Activated T-cell treated with anti-CD3 and anti-CD28 coated beads for 4 hours (primary cell): ENCODE data around the gene LYSMD2.
A peak's percentile ranks its signal among the peaks of the same experiment; 100 is the strongest.
"Not testable (repeated sequence)": the region's sequence is repeated elsewhere in the genome, so short reads cannot be mapped to it uniquely, and the experiment has no call there.

Experiments
- DNase-seq: peaks from one replicate; pipeline ENCODE4 v3.0.0-alpha.2; 2020

LYSMD2 gene

DNA sequence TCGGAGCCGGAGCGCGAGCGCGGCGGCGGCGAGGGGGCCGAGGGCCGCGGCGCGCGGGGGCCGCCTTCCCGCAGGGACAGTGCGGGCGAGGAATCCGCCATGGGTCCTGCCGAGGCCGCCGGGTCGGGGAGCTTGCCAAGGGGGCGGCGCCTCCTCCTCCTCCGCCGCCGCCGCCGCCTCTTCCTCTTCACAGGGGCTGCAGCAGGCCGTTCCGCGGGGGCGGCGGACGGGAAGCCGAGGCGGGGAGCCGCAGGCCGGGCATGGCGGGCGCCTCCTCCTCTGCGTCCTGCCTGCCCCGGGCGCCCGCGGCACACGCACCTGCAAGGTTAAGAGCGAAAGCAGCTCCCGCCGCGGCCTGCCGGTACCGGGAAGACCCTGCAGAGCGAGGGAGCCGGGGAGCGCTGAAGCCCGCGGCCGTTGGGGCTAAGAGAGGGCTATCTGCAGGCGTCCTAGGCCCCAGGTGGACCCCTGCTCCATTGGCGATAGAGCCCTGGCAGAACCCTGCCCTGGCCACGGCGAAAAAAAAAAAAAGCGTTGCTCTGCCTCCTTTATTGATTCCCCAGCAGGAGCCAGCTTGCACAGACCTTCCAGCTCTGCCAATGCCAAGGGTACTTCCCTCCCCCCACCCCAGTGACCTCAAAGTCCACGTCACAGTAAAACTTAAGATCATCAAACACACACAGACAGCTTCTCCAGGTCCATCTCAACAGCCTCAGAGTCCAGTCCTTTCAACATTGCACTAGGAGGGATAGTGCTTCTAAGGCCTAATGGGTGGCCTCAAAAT lies at the start of gene LYSMD2:
Gene LYSMD2 (minus strand): TSS at position 134 of the 784 bp plus-strand sequence. CDS start 33 bp downstream, at position 101.
- DNase-seq, result peak; percentile 59

GRCh38 chr15:51787130-51787529 lies 49.7 kb upstream of the LYSMD2 start:
- not testable (repeated sequence) for DNase-seq

GRCh38 chr15:51783967-51784366 lies 46.5 kb upstream of the LYSMD2 start:
- no peak for DNase-seq

DNA sequence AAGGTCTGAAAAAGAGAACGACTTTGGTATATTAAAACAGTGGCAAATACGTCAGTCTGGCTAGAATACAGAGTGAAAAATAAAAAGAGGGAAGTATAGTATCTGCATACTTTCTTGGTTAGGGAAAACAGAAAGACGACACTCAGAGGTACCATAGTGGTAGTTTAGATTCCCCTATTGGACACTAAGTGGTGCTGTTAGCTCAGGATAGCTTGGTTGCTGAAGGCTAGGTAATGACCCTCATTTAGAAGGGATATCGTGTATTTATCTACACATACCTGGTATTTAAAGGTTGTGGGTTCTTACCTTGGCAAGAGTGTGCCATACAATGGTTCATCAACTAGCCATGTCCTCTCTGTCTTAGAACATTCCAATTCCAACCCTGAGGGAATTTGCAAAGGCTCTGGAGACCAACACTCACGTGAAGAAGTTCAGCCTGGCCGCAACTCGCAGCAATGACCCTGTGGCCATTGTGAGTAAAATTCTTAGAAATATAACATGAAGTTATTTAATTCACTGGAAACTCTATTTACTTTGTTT lies 45.0 kb upstream of the LYSMD2 start:
- DNase-seq, result no peak

- DNase-seq, result no peak
Measured at GRCh38 chr15:51781506-51781905, 44.1 kb upstream of the LYSMD2 start.

GRCh38 chr15:51780636-51781035 lies 43.2 kb upstream of the LYSMD2 start:
- no peak for DNase-seq

GRCh38 chr15:51776952-51777569 lies 39.6 kb upstream of the LYSMD2 start:
- DNase-seq, result peak; percentile 57

GRCh38 chr15:51775967-51776816 lies 38.7 kb upstream of the LYSMD2 start:
- peak; percentile 32 for DNase-seq

- DNase-seq, result no peak
Measured at GRCh38 chr15:51774916-51775315, 37.5 kb upstream of the LYSMD2 start.

GRCh38 chr15:51771773-51772172 lies 34.3 kb upstream of the LYSMD2 start:
- no peak for DNase-seq

- no peak for DNase-seq
Measured at GRCh38 chr15:51770902-51771301, 33.4 kb upstream of the LYSMD2 start.

DNA sequence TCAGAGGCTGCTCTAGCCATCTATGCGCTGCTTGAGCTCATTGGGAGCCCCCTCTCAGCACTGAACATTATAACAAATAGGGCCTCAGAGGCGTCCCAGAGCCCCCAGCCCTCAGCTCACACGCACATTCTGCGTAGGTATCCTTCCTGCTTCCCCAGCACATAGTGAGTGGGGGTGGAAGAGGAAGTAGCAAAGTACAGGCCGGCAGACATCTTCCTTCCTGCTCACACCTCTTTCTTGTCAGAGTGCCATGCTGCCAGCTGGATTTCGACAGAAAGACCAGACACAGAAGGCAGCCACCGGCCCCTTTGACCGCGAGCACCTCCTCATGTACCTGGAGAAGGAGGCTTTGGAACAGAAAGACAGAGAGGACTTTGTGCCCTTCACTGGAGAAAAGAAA lies 30.6 kb upstream of the LYSMD2 start:
- DNase-seq, result no peak

GRCh38 chr15:51766341-51766740 lies 28.9 kb upstream of the LYSMD2 start:
- no peak for DNase-seq

GRCh38 chr15:51765751-51766150 lies 28.3 kb upstream of the LYSMD2 start:
- DNase-seq, result no peak

GRCh38 chr15:51760805-51761204 lies 23.4 kb upstream of the LYSMD2 start:
- DNase-seq, result no peak

- no peak for DNase-seq
Measured at GRCh38 chr15:51759557-51760070, 22.2 kb upstream of the LYSMD2 start.

- DNase-seq, result no peak
Measured at GRCh38 chr15:51758645-51759044, 21.2 kb upstream of the LYSMD2 start.

GRCh38 chr15:51757450-51757849 lies 20.0 kb upstream of the LYSMD2 start:
- no peak for DNase-seq

DNA sequence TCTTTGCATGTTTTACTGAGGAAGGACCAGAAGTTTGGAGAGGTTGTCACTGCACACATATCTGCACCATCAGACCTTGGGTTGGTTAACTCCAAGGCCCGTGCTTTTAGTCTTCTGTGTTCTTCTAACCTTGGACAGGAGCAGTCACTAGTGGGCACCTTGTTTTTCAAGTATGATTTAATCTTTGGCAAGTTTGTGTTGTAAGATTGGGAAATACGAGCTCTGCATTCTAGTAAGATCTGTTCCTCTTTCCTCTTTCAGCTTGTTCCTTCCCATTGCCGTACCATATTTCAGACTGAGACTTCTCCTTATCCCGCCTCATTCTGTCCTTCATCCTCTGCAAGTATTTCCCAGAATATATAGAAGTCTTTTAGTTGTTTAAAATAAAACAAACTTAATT lies 19.0 kb upstream of the LYSMD2 start:
- DNase-seq, result no peak

DNA sequence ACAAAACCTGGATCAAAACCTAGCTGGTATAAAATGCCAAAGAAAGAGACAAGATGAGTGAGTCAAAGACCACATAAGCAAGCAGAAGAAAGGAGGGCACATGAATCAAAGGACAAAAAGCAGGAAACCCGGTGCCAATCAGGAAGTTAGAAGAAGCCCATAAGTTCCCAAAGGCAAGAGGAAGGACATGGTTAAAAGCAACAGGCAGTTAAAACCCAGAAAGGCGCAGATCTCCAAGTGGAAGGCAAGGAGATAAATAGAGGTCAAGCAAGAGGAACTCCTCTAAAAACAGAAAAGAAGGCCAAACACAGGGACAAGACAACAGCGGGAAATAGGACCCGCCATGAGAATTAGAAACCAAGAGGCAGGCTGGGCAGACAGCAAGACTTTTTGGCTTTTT lies 18.3 kb upstream of the LYSMD2 start:
- DNase-seq, result no peak

- DNase-seq, result no peak
Measured at GRCh38 chr15:51754267-51754666, 16.8 kb upstream of the LYSMD2 start.

DNA sequence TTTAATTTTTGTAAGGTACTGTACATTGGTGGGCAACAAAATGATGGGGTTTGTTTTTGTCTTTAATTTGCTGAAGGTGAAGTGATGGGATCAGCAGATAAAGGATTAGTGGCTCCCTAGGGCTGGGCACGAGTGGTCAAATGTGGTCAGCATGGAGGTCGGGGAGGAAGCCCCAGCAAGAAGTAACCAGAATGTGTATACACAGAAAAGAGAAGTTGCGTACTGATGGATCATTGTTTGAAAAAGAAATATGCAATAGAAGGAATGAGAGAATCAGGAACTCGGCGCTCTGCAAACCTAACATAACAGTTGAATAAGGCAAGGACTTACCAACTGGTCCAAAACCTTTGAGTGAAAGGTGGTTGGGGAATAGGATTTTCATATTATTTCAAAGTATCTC lies 15.4 kb upstream of the LYSMD2 start:
- DNase-seq, result no peak
